ENCODE measurements around the gene ZEB1. TPM values are rescaled to one million over a fixed set of nuclear protein-coding genes. Genes with fewer than 3 reads are reported as not detected.

Gene ZEB1
- total RNA-seq, 1 experiment from 2014 or later: 0.39 TPM

DNA sequence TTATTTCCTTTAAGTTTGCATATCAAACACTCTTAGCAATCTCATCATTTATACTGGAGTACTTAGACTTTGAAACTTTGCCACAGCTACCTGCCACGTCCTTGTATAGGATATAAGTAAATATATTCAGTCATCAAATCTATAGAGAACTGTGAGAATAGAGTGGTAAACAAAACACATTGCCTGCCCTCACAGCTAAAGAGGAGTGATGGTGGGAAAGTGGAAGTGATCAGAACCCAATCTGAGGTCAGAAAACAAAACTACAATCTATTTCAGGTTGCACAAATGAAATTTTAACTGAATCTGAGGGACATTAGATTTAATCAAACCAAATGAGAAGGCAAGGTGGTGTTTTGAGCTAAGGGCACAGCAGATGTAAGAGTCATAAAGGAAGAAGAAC, 74.8 kb downstream of the ZEB1 start:
- H3K4me1 Mint-ChIP-seq: peaks cover 10 to 20% of the 10 kb centered on the region in 2 experiments
- Histone ChIP-seq H2BK12ac (ENCODE audit: insufficient read length, low read depth, low read length) (no peak overlapping the region), H3K4ac (ENCODE audit: low read depth, low read length) (no peak overlapping the region), H2BK20ac (ENCODE audit: low read depth, low read length, poor library complexity, severe bottlenecking) (no peak overlapping the region), H4K91ac (ENCODE audit: insufficient read length, low read depth, low read length) (no peak overlapping the region), H4K8ac (replicated peaks; ENCODE audit: insufficient read length, low read depth, low read length) (no peak overlapping the region), H3K56ac (ENCODE audit: insufficient read length, low read depth, low read length) (no peak overlapping the region), H3K9ac (ENCODE audit: extremely low read depth, insufficient read length, low read length) (no peak overlapping the region), H3T11ph (ENCODE audit: low read length) (no peak overlapping the region), H4K5ac (ENCODE audit: insufficient read length, low read depth, low read length) (no peak overlapping the region), H3K14ac (ENCODE audit: insufficient read depth, low read length) (no peak overlapping the region), H2BK15ac (ENCODE audit: low read depth, low read length) (no peak overlapping the region), H3K23ac (ENCODE audit: insufficient read length, low read depth, low read length) (no peak overlapping the region), H3K27me3 (ENCODE audit: insufficient read depth, low read length) (no peaks in the 10 kb centered on the region), H3K27ac (ENCODE audit: insufficient read length, low read depth, low read length) (no peak overlapping the region), H3K4me2 (ENCODE audit: insufficient read depth, insufficient read length, low read length) (no peak overlapping the region), H3K9me3 (ENCODE audit: control insufficient read depth, low read depth, low read length) (no peaks in the 10 kb centered on the region), H2AFZ (ENCODE audit: low read length) (no peak overlapping the region), H3K79me2 (ENCODE audit: insufficient read depth, low read length) (no peaks in the 10 kb centered on the region), H2BK5ac (ENCODE audit: insufficient read length, low read length) (no peak overlapping the region), H3K18ac (ENCODE audit: insufficient read length, low read depth, low read length) (no peak overlapping the region), H2BK120ac (ENCODE audit: low read depth, low read length, poor library complexity, severe bottlenecking) (no peak overlapping the region), H3K23me2 (ENCODE audit: insufficient read length, low read depth, low read length, poor library complexity, severe bottlenecking) (no peaks in the 10 kb centered on the region), H4K20me1 (ENCODE audit: control insufficient read depth, insufficient read depth, insufficient read length) (no peaks in the 10 kb centered on the region), H3K79me1 (ENCODE audit: insufficient read depth, low read depth, low read length, poor library complexity, severe bottlenecking) (no peaks in the 10 kb centered on the region), H3K4me1 (ENCODE audit: insufficient read depth, low read length) (no peaks in the 10 kb centered on the region), H2AK5ac (ENCODE audit: insufficient read length, low read length) (no peak overlapping the region)
- TF ChIP-seq, protein P1, sequence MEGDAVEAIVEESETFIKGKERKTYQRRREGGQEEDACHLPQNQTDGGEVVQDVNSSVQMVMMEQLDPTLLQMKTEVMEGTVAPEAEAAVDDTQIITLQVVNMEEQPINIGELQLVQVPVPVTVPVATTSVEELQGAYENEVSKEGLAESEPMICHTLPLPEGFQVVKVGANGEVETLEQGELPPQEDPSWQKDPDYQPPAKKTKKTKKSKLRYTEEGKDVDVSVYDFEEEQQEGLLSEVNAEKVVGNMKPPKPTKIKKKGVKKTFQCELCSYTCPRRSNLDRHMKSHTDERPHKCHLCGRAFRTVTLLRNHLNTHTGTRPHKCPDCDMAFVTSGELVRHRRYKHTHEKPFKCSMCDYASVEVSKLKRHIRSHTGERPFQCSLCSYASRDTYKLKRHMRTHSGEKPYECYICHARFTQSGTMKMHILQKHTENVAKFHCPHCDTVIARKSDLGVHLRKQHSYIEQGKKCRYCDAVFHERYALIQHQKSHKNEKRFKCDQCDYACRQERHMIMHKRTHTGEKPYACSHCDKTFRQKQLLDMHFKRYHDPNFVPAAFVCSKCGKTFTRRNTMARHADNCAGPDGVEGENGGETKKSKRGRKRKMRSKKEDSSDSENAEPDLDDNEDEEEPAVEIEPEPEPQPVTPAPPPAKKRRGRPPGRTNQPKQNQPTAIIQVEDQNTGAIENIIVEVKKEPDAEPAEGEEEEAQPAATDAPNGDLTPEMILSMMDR (conservative IDR thresholded peaks at IDR 0.05): no peak
- H3K36me3 Mint-ChIP-seq (ENCODE audit: insufficient read depth in 1 of 3, low read depth in 3 of 3): no peaks in the 10 kb centered on the region
- DNase-seq: no peak
- H3K27me3 Mint-ChIP-seq (ENCODE audit: low read depth): no peaks in the 10 kb centered on the region
- no peak overlapping the region for H3K27ac Mint-ChIP-seq
- no peak overlapping the region for H3K4me3 Mint-ChIP-seq
- no peaks in the 10 kb centered on the region for H3K9me3 Mint-ChIP-seq
- no CpG with 5 or more reads among the region's 1 CpG for WGBS (ENCODE audit: extremely low coverage, insufficient read length, low lambda C conversion rate)
